Caco-2 (cell line): ENCODE measurements around the gene FBXO4. TPM values are rescaled to one million over a fixed set of nuclear protein-coding genes. Genes with fewer than 3 reads are reported as not detected.

Experiments used
- BruUV-seq: library from RNA; stranded (reverse); fragments of 400-500 nt; replicated peaks from 2 replicates; lab custom pipeline; 2021; lab: Mats Ljungman, UMichigan
- CTCF ChIA-PET: fragments of 300-600 bp; sonication (Branson Sonifier 250); formaldehyde crosslinking; loops from one replicate; lab custom pipeline; 2022; ENCODE audit warnings: antibody characterized with exemption; lab: Charles Lee
- POLR2A ChIA-PET: fragments of 300-600 bp; sonication (Branson Sonifier 250); formaldehyde crosslinking; loops from one replicate; lab custom pipeline; 2022; ENCODE audit warnings: antibody characterized with exemption; lab: Charles Lee
- DNase-seq, 2 experiments: peaks; one replicate each; pipeline versions ENCODE4 v3.0.0 to v3.0.0-alpha.2; 2020 to 2022
- H3K27me3 ChIP-seq: replicated peaks from 2 replicates; pipeline ENCODE4 v1.6.0; 2011; ENCODE audit warnings: low read length; ENCODE audit not compliant: control insufficient read depth, insufficient read depth
- H3K36me3 ChIP-seq: 2 replicates; pipeline ENCODE4 v1.5.1; 2011; ENCODE audit warnings: low read length; ENCODE audit not compliant: control insufficient read depth, insufficient read depth
- H3K4me1 ChIP-seq: fragments of 250-450 bp; sonication (Bioruptor Pico); 2 replicates; pipeline ENCODE4 v1.5.1; 2020; ENCODE audit warnings: mild to moderate bottlenecking
- H3K4me3 ChIP-seq: 2 replicates; pipeline ENCODE4 v1.5.1; 2011; ENCODE audit warnings: low read depth, mild to moderate bottlenecking, control low read depth, low read length
- H3K9me3 ChIP-seq: fragments of 250-450 bp; sonication (Bioruptor Pico); 2 replicates; pipeline ENCODE4 v1.5.1; 2020; ENCODE audit warnings: mild to moderate bottlenecking, moderate library complexity
- H3K27ac Mint-ChIP-seq: one replicate; pipeline ENCODE4 v1.8.0; 2022; ENCODE audit warnings: mixed read lengths; ENCODE audit not compliant: unreplicated experiment
- H3K27me3 Mint-ChIP-seq: one replicate; pipeline ENCODE4 v1.8.0; 2022; ENCODE audit warnings: mixed read lengths; ENCODE audit not compliant: insufficient read depth, unreplicated experiment
- H3K36me3 Mint-ChIP-seq: one replicate; pipeline ENCODE4 v1.8.0; 2022; ENCODE audit warnings: mild to moderate bottlenecking, mixed read lengths; ENCODE audit not compliant: insufficient read depth, unreplicated experiment
- H3K4me1 Mint-ChIP-seq: one replicate; pipeline ENCODE4 v1.8.0; 2022; ENCODE audit warnings: low read depth, mixed read lengths; ENCODE audit not compliant: unreplicated experiment
- H3K4me3 Mint-ChIP-seq: one replicate; pipeline ENCODE4 v1.8.0; 2022; ENCODE audit warnings: mild to moderate bottlenecking, moderate library complexity, mixed read lengths; ENCODE audit not compliant: unreplicated experiment
- H3K9me3 Mint-ChIP-seq: one replicate; pipeline ENCODE4 v1.8.0; 2022; ENCODE audit warnings: mixed read lengths; ENCODE audit not compliant: unreplicated experiment
- intact Hi-C: fragments of 100-400 bp; cut with micrococcal nuclease; formaldehyde crosslinking; loops from one replicate; pipeline ENCODE4 v1.10.0; 2022; ENCODE audit not compliant: unreplicated experiment
- total RNA-seq: library from RNA; stranded (reverse); gene quantifications from 2 replicates; pipeline ENCODE4 v1.2.3, GENCODE V29; 2022
- TF ChIP-seq, protein P1 (sequence below), 2 experiments: fragments of 200-600 bp in 1 of 2; IDR thresholded peaks; 1 replicate in 1 of 2; 2 replicates in 1 of 2; pipeline versions ENCODE4 v1.5.1 to v1.8.0; 2011 to 2022; ENCODE audit warnings: antibody characterized with exemption in 1 of 2, control low read depth in 1 of 2, inconsistent platforms in 1 of 2, low read depth in 1 of 2, low read length in 1 of 2, mild to moderate bottlenecking in 1 of 2, moderate library complexity in 1 of 2; ENCODE audit not compliant: insufficient read depth in 1 of 2, severe bottlenecking in 1 of 2, unreplicated experiment in 1 of 2

Gene FBXO4
- total RNA-seq, 1 experiment from 2014 or later: 9.7 TPM

DNA sequence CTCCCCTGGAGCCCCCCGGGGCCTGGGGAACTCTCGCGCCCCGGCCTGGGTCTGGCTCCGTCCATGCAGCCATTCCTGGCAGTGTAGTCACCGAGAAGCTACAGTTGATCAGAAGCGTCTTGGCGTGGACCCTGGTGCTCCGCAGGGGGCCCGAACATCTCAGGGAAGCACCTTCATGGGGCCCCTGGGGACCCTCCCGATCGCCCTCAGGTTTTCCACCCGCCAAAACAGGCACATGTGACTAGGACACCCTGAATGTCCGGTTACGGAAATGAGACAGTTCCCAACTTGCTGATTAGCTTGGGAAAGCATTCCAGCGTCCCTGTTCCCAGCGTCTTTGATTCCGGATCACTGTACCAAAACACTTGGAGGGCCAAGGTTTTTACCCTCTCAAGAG, 472 bp downstream of the FBXO4 start:
- Histone ChIP-seq H3K4me1 (peaks cover 7% of the 10 kb centered on the region), H3K36me3 (no peaks in the 10 kb centered on the region), H3K9me3 (no peaks in the 10 kb centered on the region), H3K4me3 (peak overlapping the region; percentile 71), H3K27me3 (no peaks in the 10 kb centered on the region)
- Mint-ChIP-seq H3K4me3 (peak overlapping the region; percentile 87), H3K9me3 (no peaks in the 10 kb centered on the region), H3K4me1 (no peaks in the 10 kb centered on the region), H3K27ac (peak overlapping the region; percentile 92), H3K36me3 (peaks cover 15% of the 10 kb centered on the region), H3K27me3 (no peaks in the 10 kb centered on the region)
- TF ChIP-seq, protein P1, sequence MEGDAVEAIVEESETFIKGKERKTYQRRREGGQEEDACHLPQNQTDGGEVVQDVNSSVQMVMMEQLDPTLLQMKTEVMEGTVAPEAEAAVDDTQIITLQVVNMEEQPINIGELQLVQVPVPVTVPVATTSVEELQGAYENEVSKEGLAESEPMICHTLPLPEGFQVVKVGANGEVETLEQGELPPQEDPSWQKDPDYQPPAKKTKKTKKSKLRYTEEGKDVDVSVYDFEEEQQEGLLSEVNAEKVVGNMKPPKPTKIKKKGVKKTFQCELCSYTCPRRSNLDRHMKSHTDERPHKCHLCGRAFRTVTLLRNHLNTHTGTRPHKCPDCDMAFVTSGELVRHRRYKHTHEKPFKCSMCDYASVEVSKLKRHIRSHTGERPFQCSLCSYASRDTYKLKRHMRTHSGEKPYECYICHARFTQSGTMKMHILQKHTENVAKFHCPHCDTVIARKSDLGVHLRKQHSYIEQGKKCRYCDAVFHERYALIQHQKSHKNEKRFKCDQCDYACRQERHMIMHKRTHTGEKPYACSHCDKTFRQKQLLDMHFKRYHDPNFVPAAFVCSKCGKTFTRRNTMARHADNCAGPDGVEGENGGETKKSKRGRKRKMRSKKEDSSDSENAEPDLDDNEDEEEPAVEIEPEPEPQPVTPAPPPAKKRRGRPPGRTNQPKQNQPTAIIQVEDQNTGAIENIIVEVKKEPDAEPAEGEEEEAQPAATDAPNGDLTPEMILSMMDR (IDR thresholded peaks at IDR 0.05; ENCODE audit: insufficient read depth in 1 of 2, low read depth in 1 of 2, low read length in 1 of 2, severe bottlenecking in 1 of 2, unreplicated experiment in 1 of 2): no peak
- DNase-seq: peak; percentile 42 to 43
- intact Hi-C loops: loop anchor here (1.0 to 10.0 kb wide), 4 partner anchors 21 to 959 kb away; partner anchors contain the start of genes OXCT1 and RIMOC1
- BruUV-seq: no TSS peak
- CTCF ChIA-PET: interaction anchor here (0.6 to 1.0 kb wide), 3 partner anchors 22 to 1176 kb away, joined by 3 to 6 read pairs (median 3); partner anchors contain the start of gene RIMOC1
- POLR2A ChIA-PET: interaction anchor here (1.7 kb wide), 1 partner anchor 22 kb away, joined by 22 read pairs; the partner anchor contains the start of gene RIMOC1

DNA sequence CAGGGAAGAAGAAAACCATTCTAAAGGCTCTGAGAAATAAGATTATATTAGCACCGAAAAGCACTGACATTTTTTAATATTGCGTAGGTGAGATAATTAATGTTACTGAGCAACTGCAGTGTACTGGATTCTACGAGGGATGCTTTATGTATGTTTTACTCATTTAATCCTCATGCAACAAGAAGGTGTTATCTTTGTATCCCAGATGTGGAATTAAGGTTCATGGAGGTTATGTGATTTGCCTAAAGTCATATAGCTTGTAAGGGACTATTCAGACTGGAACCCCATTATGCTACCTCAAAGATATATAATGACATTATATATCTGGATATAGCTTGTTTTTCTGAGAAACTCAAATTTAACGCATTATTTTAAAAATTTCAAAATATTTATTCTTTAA, 2.5 kb downstream of the FBXO4 start:
- no TSS peak for BruUV-seq
- Mint-ChIP-seq H3K4me1 (no peaks in the 10 kb centered on the region), H3K9me3 (no peaks in the 10 kb centered on the region), H3K36me3 (peaks cover 15% of the 10 kb centered on the region), H3K4me3 (no peak overlapping the region), H3K27ac (no peak overlapping the region), H3K27me3 (no peaks in the 10 kb centered on the region)
- no peak for DNase-seq
- H3K9me3 ChIP-seq: no peaks in the 10 kb centered on the region
- intact Hi-C loops: loop anchor here (10.0 kb wide), 1 partner anchor 957 kb away; no protein-coding TSS in a partner anchor
- H3K36me3 ChIP-seq: peaks cover 3% of the 10 kb centered on the region
- H3K4me3 ChIP-seq: no peak overlapping the region
- no peaks in the 10 kb centered on the region for H3K27me3 ChIP-seq
- POLR2A ChIA-PET: no interaction called here
- TF ChIP-seq, protein P1 (IDR thresholded peaks at IDR 0.05; ENCODE audit: insufficient read depth in 1 of 2, low read depth in 1 of 2, low read length in 1 of 2, severe bottlenecking in 1 of 2, unreplicated experiment in 1 of 2): no peak
- peaks cover 7% of the 10 kb centered on the region for H3K4me1 ChIP-seq
- CTCF ChIA-PET: no interaction called here

DNA sequence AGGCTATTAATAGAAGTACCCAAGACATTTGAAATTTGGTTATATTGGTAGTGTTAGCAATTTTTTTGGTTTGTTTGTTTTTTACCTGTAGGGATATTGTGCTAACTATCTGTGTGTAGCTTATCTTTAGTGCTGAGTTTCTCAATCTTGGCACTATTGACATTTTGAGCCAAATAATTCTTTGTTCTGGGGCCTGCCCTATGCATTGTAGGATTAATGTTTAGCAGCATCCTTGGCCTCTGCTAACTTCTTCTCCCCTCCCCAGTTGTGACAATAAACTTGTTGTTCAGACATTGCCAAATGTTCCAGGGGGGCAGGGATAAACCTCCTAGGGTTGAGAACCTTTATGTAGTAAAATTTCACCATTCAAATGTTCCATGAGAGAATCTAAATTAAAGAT, 4.0 kb downstream of the FBXO4 start:
- POLR2A ChIA-PET: interaction anchor here (1.3 kb wide), 1 partner anchor 25 kb away, joined by 3 read pairs; no protein-coding TSS in a partner anchor
- BruUV-seq: no TSS peak
- no peak for DNase-seq
- Mint-ChIP-seq H3K4me1 (no peaks in the 10 kb centered on the region), H3K27ac (no peak overlapping the region), H3K9me3 (no peaks in the 10 kb centered on the region), H3K36me3 (peaks cover 10% of the 10 kb centered on the region), H3K27me3 (no peaks in the 10 kb centered on the region), H3K4me3 (no peak overlapping the region)
- intact Hi-C loops: loop anchor here (10.0 kb wide), 1 partner anchor 956 kb away; no protein-coding TSS in a partner anchor
- TF ChIP-seq, protein P1 (IDR thresholded peaks at IDR 0.05; ENCODE audit: insufficient read depth in 1 of 2, low read depth in 1 of 2, low read length in 1 of 2, severe bottlenecking in 1 of 2, unreplicated experiment in 1 of 2): no peak
- H3K4me3 ChIP-seq: no peak overlapping the region
- H3K36me3 ChIP-seq: peaks cover 3% of the 10 kb centered on the region
- CTCF ChIA-PET: no interaction called here
- no peaks in the 10 kb centered on the region for H3K27me3 ChIP-seq
- H3K9me3 ChIP-seq: no peaks in the 10 kb centered on the region
- H3K4me1 ChIP-seq: peaks cover 7% of the 10 kb centered on the region
